Adipocyte (in vitro differentiated cells): ENCODE results near the gene S100A4.
A peak's percentile ranks its signal among the peaks of the same experiment; 100 is the strongest.

Experiments
- DNase-seq: peaks from one replicate; pipeline ENCODE4 v3.0.0-alpha.2; 2015; ENCODE audit warnings: low read depth
- H3K27me3 ChIP-seq: replicated peaks from 2 replicates; pipeline ENCODE4 v1.7.0; 2013; ENCODE audit warnings: mild to moderate bottlenecking, low read length, moderate library complexity; ENCODE audit not compliant: control insufficient read depth, insufficient read depth
- H3K36me3 ChIP-seq: 2 replicates; pipeline ENCODE4 v1.7.0; 2013; ENCODE audit warnings: low read length, mild to moderate bottlenecking, moderate library complexity; ENCODE audit not compliant: control insufficient read depth, insufficient read depth, severe bottlenecking
- H3K4me1 ChIP-seq: 2 replicates; pipeline ENCODE4 v1.7.0; 2013; ENCODE audit warnings: mild to moderate bottlenecking, low read length, moderate library complexity; ENCODE audit not compliant: control insufficient read depth, insufficient read depth
- H3K4me3 ChIP-seq: 2 replicates; pipeline ENCODE4 v1.7.0; 2013; ENCODE audit warnings: mild to moderate bottlenecking, low read length, moderate library complexity
- H3K9ac ChIP-seq: 2 replicates; pipeline ENCODE4 v1.7.0; 2013; ENCODE audit warnings: mild to moderate bottlenecking, low read length, moderate library complexity
- H3K9me3 ChIP-seq: 2 replicates; pipeline ENCODE4 v1.7.0; 2013; ENCODE audit warnings: mild to moderate bottlenecking, low read length, moderate library complexity; ENCODE audit not compliant: control insufficient read depth

Gene S100A4

DNA sequence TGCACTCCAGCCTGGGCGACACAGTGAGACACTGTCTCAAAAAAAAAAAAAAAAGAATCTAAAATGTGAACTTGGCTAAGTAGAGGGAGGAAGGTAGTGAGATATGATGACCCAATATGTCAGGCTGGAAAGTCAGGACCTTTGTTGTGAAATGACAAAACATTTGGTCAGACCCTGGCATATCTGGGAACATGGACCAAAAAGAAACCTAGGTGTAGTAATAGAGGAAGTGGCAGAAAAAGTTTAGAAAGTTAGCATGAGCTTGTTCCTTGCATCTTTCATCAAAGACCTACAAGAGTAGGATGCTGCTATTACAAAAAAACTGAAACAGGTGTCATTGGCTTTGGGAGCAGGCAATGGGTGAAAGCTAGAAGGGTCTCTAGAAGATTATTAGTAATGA is 10.7 kb upstream of the S100A4 start:
- Histone ChIP-seq H3K36me3 (peaks cover under 1% of the 10 kb centered on the region), H3K4me3 (no peak overlapping the region), H3K9me3 (no peaks in the 10 kb centered on the region), H3K27me3 (no peaks in the 10 kb centered on the region), H3K9ac (no peak overlapping the region), H3K4me1 (peaks cover 13% of the 10 kb centered on the region)
- DNase-seq: no peak

DNA sequence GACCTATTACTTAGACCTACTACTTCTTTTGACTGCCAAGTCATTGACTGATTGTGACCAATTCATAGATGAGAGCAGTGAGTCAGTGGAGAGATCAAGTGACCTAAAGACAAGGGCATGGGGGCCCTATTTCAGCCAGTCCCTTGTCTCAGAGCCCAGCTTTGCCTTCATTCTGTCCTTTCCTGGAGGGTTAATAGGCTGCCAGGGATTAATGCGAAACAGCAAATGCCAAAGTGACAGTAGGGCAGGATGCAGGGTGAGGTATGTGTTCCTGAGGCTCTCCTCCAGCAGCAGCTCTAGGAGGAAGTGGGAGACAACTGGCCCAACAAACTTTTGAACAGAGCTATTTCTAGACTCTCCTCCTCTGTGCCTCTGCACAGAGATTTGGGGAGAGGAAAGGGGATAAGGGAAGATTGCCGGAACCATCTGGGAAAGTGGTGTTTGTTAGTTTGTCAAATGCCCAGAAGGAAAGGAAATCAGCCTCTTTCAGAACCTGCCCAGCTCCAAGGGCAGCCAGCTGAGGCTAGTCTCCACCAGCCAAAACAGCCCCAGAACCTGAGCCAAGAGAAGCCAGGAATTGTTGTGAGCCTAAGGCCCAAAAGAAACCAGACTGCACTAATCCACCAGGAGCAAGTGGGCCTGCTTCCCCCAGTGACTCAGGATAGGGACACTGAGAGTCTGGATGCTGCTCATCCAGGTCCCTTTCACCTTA is 8.4 kb upstream of the S100A4 start:
- H3K9me3 ChIP-seq: no peaks in the 10 kb centered on the region

DNA sequence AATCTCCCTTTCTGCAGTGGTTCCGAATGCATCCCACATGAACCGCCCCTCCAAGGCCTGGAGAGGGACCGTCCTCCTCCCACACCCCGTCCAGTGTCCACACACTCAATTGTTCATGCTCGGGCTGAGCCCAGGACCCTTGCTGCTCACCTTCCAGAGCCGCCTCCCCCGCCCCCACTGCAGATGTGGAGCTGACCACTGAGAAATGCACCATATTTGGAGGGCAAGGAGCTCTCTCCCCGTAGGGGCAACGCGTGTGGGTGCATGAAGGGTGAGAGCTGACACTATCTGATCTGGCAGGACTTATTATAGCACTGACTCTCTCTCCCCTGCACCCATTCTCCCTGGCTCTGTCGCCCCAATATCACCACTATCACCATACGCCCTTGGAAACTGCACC is 7.5 kb upstream of the S100A4 start:
- H3K4me3 ChIP-seq: no peak overlapping the region
- H3K36me3 ChIP-seq: peaks cover 4% of the 10 kb centered on the region
- no peaks in the 10 kb centered on the region for H3K27me3 ChIP-seq
- peaks cover 35% of the 10 kb centered on the region for H3K4me1 ChIP-seq
- H3K9me3 ChIP-seq: no peaks in the 10 kb centered on the region
- no peak for DNase-seq
- H3K9ac ChIP-seq: peak overlapping the region; percentile 42

More for the DNA sequence above, 8.4 kb upstream of the S100A4 start:
- peaks cover 26% of the 10 kb centered on the region for H3K4me1 ChIP-seq
- H3K27me3 ChIP-seq: no peaks in the 10 kb centered on the region
- H3K36me3 ChIP-seq: peaks cover 4% of the 10 kb centered on the region
- peak; percentile 33 for DNase-seq
- H3K4me3 ChIP-seq: no peak overlapping the region
- peak overlapping the region; percentile 42 for H3K9ac ChIP-seq

GRCh38 chr1:153552335-153552734 is 6.7 kb upstream of the S100A4 start:
- Histone ChIP-seq H3K36me3 (peaks cover 4% of the 10 kb centered on the region), H3K4me1 (peaks cover 42% of the 10 kb centered on the region)
- no peak for DNase-seq

GRCh38 chr1:153550827-153551500 is 5.4 kb upstream of the S100A4 start:
- H3K4me1 ChIP-seq: peaks cover 54% of the 10 kb centered on the region
- H3K4me3 ChIP-seq: no peak overlapping the region
- peaks cover 4% of the 10 kb centered on the region for H3K36me3 ChIP-seq
- no peaks in the 10 kb centered on the region for H3K27me3 ChIP-seq
- no peak overlapping the region for H3K9ac ChIP-seq
- H3K9me3 ChIP-seq: no peaks in the 10 kb centered on the region
- no peak for DNase-seq

More at GRCh38 chr1:153552335-153552734, 6.7 kb upstream of the S100A4 start:
- no peak overlapping the region for H3K9ac ChIP-seq
- no peaks in the 10 kb centered on the region for H3K9me3 ChIP-seq
- H3K4me3 ChIP-seq: no peak overlapping the region
- no peaks in the 10 kb centered on the region for H3K27me3 ChIP-seq

- H3K4me1 ChIP-seq: peaks cover 60% of the 10 kb centered on the region
- H3K27me3 ChIP-seq: no peaks in the 10 kb centered on the region
- H3K36me3 ChIP-seq: peaks cover 4% of the 10 kb centered on the region
- DNase-seq: no peak
- peak overlapping the region; percentile 64 for H3K9ac ChIP-seq
- H3K4me3 ChIP-seq: no peak overlapping the region
- no peaks in the 10 kb centered on the region for H3K9me3 ChIP-seq
Measured at GRCh38 chr1:153550398-153550758, 4.8 kb upstream of the S100A4 start.

DNA sequence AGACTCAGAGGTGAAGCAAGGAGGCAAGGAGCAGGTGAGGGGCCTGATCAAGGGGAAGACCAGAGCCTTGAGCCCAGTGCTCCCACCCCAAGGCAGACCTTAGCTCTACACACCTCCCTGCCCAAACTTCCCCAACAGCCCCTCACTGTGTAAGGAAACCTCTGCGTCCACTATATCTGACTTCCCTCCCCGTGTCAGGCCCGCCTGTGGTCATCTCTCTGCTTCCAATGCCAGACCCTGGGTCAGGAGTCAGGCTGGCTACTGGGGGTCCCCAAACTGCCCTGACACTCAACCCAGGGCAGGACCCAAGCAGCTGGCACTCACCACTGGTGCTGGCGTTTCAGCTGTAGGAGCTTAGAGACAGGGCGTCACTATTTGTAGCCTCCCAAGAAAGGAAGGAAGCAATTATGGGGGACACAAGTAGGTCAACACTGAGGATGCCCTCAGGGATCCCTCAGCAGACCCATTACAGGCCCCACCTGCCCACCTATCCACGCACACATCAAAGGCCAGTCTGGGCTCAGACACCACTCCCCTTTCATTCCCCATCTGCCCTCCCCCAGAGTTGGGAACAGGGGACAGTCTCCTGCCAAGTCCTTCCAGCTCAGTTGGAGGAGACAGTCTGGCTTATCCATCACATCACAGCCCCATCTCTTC is 4.3 kb upstream of the S100A4 start:
- H3K4me1 ChIP-seq: peaks cover 63% of the 10 kb centered on the region
- H3K36me3 ChIP-seq: peaks cover 4% of the 10 kb centered on the region
- DNase-seq: no peak
- H3K9me3 ChIP-seq: no peaks in the 10 kb centered on the region
- H3K9ac ChIP-seq: peak overlapping the region; percentile 64
- peak overlapping the region; percentile 57 for H3K4me3 ChIP-seq
- H3K27me3 ChIP-seq: no peaks in the 10 kb centered on the region

DNA sequence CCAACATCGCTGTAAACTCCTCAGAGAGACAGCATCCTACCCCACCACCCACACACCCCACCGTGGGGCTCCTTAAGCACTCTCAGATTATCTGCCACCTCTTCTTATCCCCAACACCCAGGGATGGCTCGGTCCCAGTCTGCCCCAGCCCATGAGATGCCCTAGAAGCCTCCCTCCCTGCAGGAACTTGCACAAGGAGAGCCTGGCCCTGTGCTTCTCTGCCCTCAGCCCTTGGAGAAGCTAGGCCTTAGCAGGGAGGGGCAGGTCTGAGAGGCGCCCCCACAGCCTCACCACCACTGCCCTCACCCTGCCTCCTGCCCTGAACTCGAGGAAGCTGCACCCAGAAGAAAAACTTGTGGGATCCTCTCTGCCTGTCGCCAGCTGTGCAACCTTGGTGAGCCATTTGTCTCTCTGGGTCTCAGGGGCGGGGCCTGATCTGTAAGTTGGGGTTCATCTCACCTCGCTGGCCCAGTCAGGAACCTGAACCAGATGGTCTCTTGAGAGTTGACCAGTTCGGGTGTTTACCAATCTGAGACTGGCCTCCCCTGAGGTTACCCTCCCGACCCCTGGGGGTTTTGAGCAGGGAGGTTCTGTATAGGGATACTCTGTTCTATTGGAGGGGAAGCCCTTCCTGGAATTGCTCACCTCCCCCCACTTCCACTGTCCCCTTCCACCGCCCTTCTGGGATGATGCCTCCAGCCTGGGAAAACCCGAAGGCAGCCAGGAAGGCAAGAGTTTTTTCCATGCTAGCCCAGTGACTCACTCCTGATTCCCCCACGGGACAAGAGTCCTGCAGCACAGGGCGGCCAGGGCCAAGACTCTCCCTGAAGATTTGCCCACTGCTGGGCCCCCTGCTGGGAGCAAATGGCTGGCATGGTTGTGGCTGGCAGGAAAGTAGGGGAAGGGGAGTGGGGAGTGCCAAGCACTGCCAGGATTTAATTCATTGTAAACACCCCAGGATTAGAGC is 3.4 kb upstream of the S100A4 start, which contains the start of gene S100A3:
Gene S100A3, minus strand, starts transcription at position 537 of the 967 bp plus-strand sequence. CDS start 773 bp downstream, outside the sequence.
- DNase-seq: peak; percentile 90
- Histone ChIP-seq H3K4me3 (peak within 1 kb of the TSS; percentile 91), H3K27me3 (no peaks in the 10 kb centered on the region), H3K9me3 (no peaks in the 10 kb centered on the region), H3K36me3 (peaks cover 11% of the 10 kb centered on the region), H3K9ac (peak within 1 kb of the TSS; percentile 98), H3K4me1 (peaks cover 67% of the 10 kb centered on the region)

- peak overlapping the region; percentile 98 for H3K9ac ChIP-seq
- H3K4me3 ChIP-seq: peak overlapping the region; percentile 91
- DNase-seq: no peak
- H3K4me1 ChIP-seq: peaks cover 70% of the 10 kb centered on the region
- H3K27me3 ChIP-seq: no peaks in the 10 kb centered on the region
- no peaks in the 10 kb centered on the region for H3K9me3 ChIP-seq
- peaks cover 23% of the 10 kb centered on the region for H3K36me3 ChIP-seq
Measured at GRCh38 chr1:153547560-153548551, 2.2 kb upstream of the S100A4 start.
